GM20000 (cell line): ENCODE results near the gene ZFP36L1.

Experiments used
- DNase-seq: peaks from one replicate; pipeline ENCODE4 v3.0.0; 2012; ENCODE audit warnings: low spot score
- TF ChIP-seq, protein P1 (sequence below): IDR thresholded peaks from 2 replicates; pipeline ENCODE4 v1.5.1; 2012; ENCODE audit warnings: mild to moderate bottlenecking, control low read depth; ENCODE audit errors: extremely low read depth, missing control alignments

Gene ZFP36L1

DNA sequence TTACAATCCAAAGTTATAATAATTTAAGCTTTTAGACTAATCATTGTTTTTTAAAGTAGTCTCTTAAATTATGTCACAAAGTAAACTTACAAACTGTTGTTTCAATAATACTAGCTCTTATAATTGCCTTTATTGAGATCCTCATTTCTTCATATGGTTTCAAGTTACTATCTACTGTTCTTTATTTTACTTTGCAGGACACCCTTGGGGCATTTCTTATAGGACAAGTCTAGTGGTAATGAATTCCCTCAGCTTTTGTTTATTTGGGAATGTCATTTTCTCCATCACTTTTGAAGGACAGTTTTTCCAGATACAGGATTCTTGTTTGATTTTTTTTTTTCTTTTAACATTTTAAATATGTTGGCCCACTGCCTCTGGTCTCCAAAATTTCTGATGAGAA, 8.1 kb upstream of the ZFP36L1 start:
- DNase-seq = no peak
- TF ChIP-seq, protein P1, sequence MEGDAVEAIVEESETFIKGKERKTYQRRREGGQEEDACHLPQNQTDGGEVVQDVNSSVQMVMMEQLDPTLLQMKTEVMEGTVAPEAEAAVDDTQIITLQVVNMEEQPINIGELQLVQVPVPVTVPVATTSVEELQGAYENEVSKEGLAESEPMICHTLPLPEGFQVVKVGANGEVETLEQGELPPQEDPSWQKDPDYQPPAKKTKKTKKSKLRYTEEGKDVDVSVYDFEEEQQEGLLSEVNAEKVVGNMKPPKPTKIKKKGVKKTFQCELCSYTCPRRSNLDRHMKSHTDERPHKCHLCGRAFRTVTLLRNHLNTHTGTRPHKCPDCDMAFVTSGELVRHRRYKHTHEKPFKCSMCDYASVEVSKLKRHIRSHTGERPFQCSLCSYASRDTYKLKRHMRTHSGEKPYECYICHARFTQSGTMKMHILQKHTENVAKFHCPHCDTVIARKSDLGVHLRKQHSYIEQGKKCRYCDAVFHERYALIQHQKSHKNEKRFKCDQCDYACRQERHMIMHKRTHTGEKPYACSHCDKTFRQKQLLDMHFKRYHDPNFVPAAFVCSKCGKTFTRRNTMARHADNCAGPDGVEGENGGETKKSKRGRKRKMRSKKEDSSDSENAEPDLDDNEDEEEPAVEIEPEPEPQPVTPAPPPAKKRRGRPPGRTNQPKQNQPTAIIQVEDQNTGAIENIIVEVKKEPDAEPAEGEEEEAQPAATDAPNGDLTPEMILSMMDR = no peak

GRCh38 chr14:68800390-68800789, 7.5 kb upstream of the ZFP36L1 start:
- no peak for DNase-seq
- TF ChIP-seq, protein P1 = no peak

GRCh38 chr14:68798621-68799020, 5.8 kb upstream of the ZFP36L1 start:
- TF ChIP-seq, protein P1 = no peak

GRCh38 chr14:68797121-68797670, 4.3 kb upstream of the ZFP36L1 start:
- DNase-seq = no peak
- TF ChIP-seq, protein P1 = no peak

More at GRCh38 chr14:68798621-68799020, 5.8 kb upstream of the ZFP36L1 start:
- no peak for DNase-seq

DNA sequence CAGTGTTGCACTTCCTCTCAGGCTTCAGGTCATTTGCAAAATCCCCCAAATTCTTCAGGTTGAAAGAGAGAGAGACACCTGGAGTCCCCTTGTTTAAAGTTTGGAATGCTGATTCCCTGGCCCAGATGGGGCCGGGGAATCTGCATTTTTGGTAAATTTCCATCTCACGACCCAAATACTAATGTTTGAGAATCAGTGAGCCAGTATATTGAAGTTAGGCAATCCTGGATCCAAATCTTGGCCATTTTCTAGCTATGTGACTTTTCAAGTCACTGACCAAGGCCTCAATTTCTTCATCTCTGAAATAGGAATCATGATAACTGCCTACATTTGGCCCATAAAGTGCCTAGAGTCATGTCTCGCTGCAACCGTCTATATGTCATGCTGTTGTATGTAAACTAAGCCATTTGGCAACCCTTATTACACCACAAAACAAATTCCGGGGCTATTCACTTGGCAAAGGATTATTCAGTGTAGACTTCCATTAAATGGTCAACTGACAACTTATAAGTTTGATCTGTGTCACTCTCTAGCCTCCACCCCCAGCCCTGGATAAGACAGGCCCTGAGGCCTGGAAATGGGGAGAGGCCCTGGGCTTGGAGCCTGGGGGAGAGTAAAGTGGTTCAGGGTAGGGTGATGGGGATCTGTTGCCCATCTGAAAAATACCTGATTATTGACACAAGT, 3.7 kb upstream of the ZFP36L1 start:
- TF ChIP-seq, protein P1 = no peak
- no peak for DNase-seq

- TF ChIP-seq, protein P1 = peak; percentile 66
- peak; percentile 87 for DNase-seq
Observed at GRCh38 chr14:68795597-68796417, 2.9 kb upstream of the ZFP36L1 start.
